H1 (cell line): ENCODE data around the gene XIRP1. TPM values are rescaled to one million over a fixed set of nuclear protein-coding genes. Genes with fewer than 3 reads are reported as not detected.

ENCODE experiments used
- CTCF ChIA-PET: fragments of 300-600 bp; sonication (Branson Sonifier 250); formaldehyde crosslinking; loops from one replicate; lab custom pipeline; 2021; ENCODE audit not compliant: partially characterized antibody; lab: Charles Lee
- POLR2A ChIA-PET: fragments of 300-600 bp; sonication (Branson Sonifier 250); formaldehyde crosslinking; loops from one replicate; lab custom pipeline; 2021; ENCODE audit warnings: inconsistent platforms; ENCODE audit not compliant: partially characterized antibody; lab: Charles Lee
- DNase-seq, 2 experiments: peaks; one replicate each; pipeline versions ENCODE4 v3.0.0 to v3.0.0-alpha.2; 2010 to 2022; ENCODE audit warnings: low spot score in 2 of 2, low read depth in 1 of 2, mixed read lengths in 1 of 2
- FAIRE-seq: peaks from 2 replicates; lab custom pipeline; 2011; peaks lifted over from hg19 to GRCh38; lab: Jason Lieb, UNC
- H2AFZ ChIP-seq: 2 replicates; pipeline ENCODE4 v1.8.1; 2012; ENCODE audit warnings: low read length, inconsistent platforms
- H2AK5ac ChIP-seq: 2 replicates; pipeline ENCODE4 v1.6.1; 2013; ENCODE audit warnings: low read depth, low read length
- H2BK120ac ChIP-seq: replicated peaks from 2 replicates; pipeline ENCODE3; 2013; ENCODE audit warnings: low read depth, low read length, inconsistent platforms
- H2BK12ac ChIP-seq: 2 replicates; pipeline ENCODE4 v1.6.1; 2013; ENCODE audit warnings: low read depth, low read length
- H2BK15ac ChIP-seq: 2 replicates; pipeline ENCODE4 v1.6.1; 2013; ENCODE audit warnings: low read length
- H2BK20ac ChIP-seq: 2 replicates; pipeline ENCODE4 v1.6.1; 2013; ENCODE audit warnings: low read length
- H2BK5ac ChIP-seq: 2 replicates; pipeline ENCODE4 v1.6.1; 2013; ENCODE audit warnings: low read depth, low read length
- H3K14ac ChIP-seq: 2 replicates; pipeline ENCODE4 v1.6.1; 2013; ENCODE audit warnings: inconsistent platforms; ENCODE audit not compliant: insufficient read length
- H3K18ac ChIP-seq: 2 replicates; pipeline ENCODE4 v1.6.1; 2013; ENCODE audit warnings: low read length; ENCODE audit errors: extremely low read depth
- H3K23ac ChIP-seq: 2 replicates; pipeline ENCODE4 v1.6.1; 2013; ENCODE audit warnings: inconsistent platforms; ENCODE audit not compliant: insufficient read length
- H3K23me2 ChIP-seq: 2 replicates; pipeline ENCODE4 v1.6.1; 2013; ENCODE audit warnings: low read depth, low read length
- H3K27ac ChIP-seq: 2 replicates; pipeline ENCODE4 v1.6.1; 2011; ENCODE audit warnings: low read depth, low read length, inconsistent platforms
- H3K27me3 ChIP-seq, 4 experiments: replicated peaks in 1 of 4; 1 replicate in 1 of 4; 2 replicates in 3 of 4; pipeline versions ENCODE4 v1.6.1 to v1.8.1; 2011 to 2013; ENCODE audit warnings: low read length in 3 of 4, mild to moderate bottlenecking in 3 of 4, inconsistent platforms in 2 of 4, mixed read lengths in 2 of 4, moderate library complexity in 1 of 4; ENCODE audit not compliant: control insufficient read depth in 3 of 4, insufficient read depth in 3 of 4; ENCODE audit errors: extremely low read depth in 1 of 4
- H3K36me3 ChIP-seq, 4 experiments: 2 replicates each; pipeline versions ENCODE4 v1.6.1 to v1.8.1; 2011 to 2013; ENCODE audit warnings: mild to moderate bottlenecking in 4 of 4, low read length in 3 of 4, moderate library complexity in 2 of 4, control low read depth in 1 of 4, inconsistent platforms in 1 of 4; ENCODE audit not compliant: insufficient read depth in 4 of 4, control insufficient read depth in 2 of 4
- H3K4ac ChIP-seq: replicated peaks from 2 replicates; pipeline ENCODE3; 2013; ENCODE audit warnings: low read length, low read depth, mixed read lengths, inconsistent platforms; ENCODE audit not compliant: insufficient read length
- H3K4me1 ChIP-seq, 4 experiments: replicated peaks in 1 of 4; 1 replicate in 1 of 4; 2 replicates in 3 of 4; pipeline versions ENCODE4 v1.6.1 to v1.8.1; 2011 to 2013; ENCODE audit warnings: low read length in 3 of 4, inconsistent platforms in 2 of 4, mixed read lengths in 1 of 4; ENCODE audit not compliant: insufficient read depth in 4 of 4, control insufficient read depth in 3 of 4
- H3K4me2 ChIP-seq, 2 experiments: 2 replicates each; pipeline versions ENCODE4 v1.6.1 to v1.8.1; 2011 to 2013; ENCODE audit warnings: low read depth in 2 of 2, low read length in 2 of 2, control low read depth in 1 of 2, inconsistent platforms in 1 of 2, mild to moderate bottlenecking in 1 of 2; ENCODE audit not compliant: insufficient read depth in 1 of 2
- H3K4me3 ChIP-seq, 4 experiments: fragments of 200-600, 300-600 bp in 1 of 4; sonication (generic), shearing (Covaris generic), sonication (Bioruptor Twin) in 1 of 4; 2 replicates each; pipeline versions ENCODE4 v1.5.1 to v1.8.1; 2011 to 2016; ENCODE audit warnings: low read length in 4 of 4, low read depth in 3 of 4, control low read depth in 2 of 4, inconsistent platforms in 2 of 4, mild to moderate bottlenecking in 2 of 4, mixed read lengths in 1 of 4, moderate library complexity in 1 of 4; ENCODE audit not compliant: insufficient read depth in 2 of 4; ENCODE audit errors: extremely low read depth in 1 of 4
- H3K56ac ChIP-seq: replicated peaks from 2 replicates; pipeline ENCODE3; 2013; ENCODE audit warnings: low read depth, mild to moderate bottlenecking, mixed read lengths, low read length, inconsistent platforms; ENCODE audit not compliant: insufficient read length
- H3K79me1 ChIP-seq: 2 replicates; pipeline ENCODE4 v1.6.1; 2013; ENCODE audit warnings: low read depth, low read length, control low read depth
- H3K79me2 ChIP-seq, 2 experiments: 2 replicates each; pipeline versions ENCODE4 v1.6.1 to v1.8.1; 2012 to 2013; ENCODE audit warnings: low read length in 2 of 2, mild to moderate bottlenecking in 2 of 2, inconsistent platforms in 1 of 2; ENCODE audit not compliant: insufficient read depth in 2 of 2, control insufficient read depth in 1 of 2
- H3K9ac ChIP-seq, 4 experiments: replicated peaks in 1 of 4; 1 replicate in 1 of 4; 2 replicates in 3 of 4; pipeline versions ENCODE4 v1.6.1 to v1.8.1; 2011 to 2013; ENCODE audit warnings: low read depth in 3 of 4, low read length in 3 of 4, control low read depth in 2 of 4, mild to moderate bottlenecking in 2 of 4, moderate library complexity in 2 of 4, inconsistent platforms in 1 of 4; ENCODE audit errors: extremely low read depth in 1 of 4
- H3K9me3 ChIP-seq, 2 experiments: 2 replicates each; pipeline versions ENCODE4 v1.6.1 to v1.8.1; 2012 to 2013; ENCODE audit warnings: mild to moderate bottlenecking in 2 of 2, moderate library complexity in 2 of 2, control low read depth in 1 of 2, inconsistent platforms in 1 of 2, low read depth in 1 of 2, low read length in 1 of 2, mixed read lengths in 1 of 2; ENCODE audit not compliant: insufficient read depth in 2 of 2
- H4K20me1 ChIP-seq, 2 experiments: replicated peaks in 1 of 2; 2 replicates each; pipeline versions ENCODE3 to v1.8.1; 2011 to 2013; ENCODE audit warnings: inconsistent platforms in 2 of 2, low read length in 2 of 2, mild to moderate bottlenecking in 1 of 2; ENCODE audit not compliant: insufficient read depth in 2 of 2, control insufficient read depth in 1 of 2
- H4K5ac ChIP-seq: 2 replicates; pipeline ENCODE4 v1.6.1; 2013; ENCODE audit warnings: low read length, low read depth, mixed read lengths, inconsistent platforms; ENCODE audit not compliant: insufficient read length
- H4K8ac ChIP-seq: 2 replicates; pipeline ENCODE4 v1.8.0; 2013; ENCODE audit warnings: mild to moderate bottlenecking, moderate library complexity, low read length, inconsistent platforms; ENCODE audit not compliant: insufficient read depth; ENCODE audit errors: extremely low read depth
- H4K91ac ChIP-seq: replicated peaks from 2 replicates; pipeline ENCODE3; 2013; ENCODE audit warnings: low read length, mixed read lengths, inconsistent platforms; ENCODE audit not compliant: insufficient read length
- BACH1 ChIP-seq: IDR thresholded peaks from 2 replicates; pipeline ENCODE4 v1.6.1; 2012; ENCODE audit warnings: low read length, improper control_type of control experiment
- BCL11A ChIP-seq, 2 experiments: IDR thresholded peaks; one replicate each; pipeline ENCODE4 v1.6.1; 2011; ENCODE audit warnings: low read depth in 2 of 2, low read length in 2 of 2, mild to moderate bottlenecking in 2 of 2
- CEBPB ChIP-seq: IDR thresholded peaks from 2 replicates; pipeline ENCODE4 v1.6.1; 2012; ENCODE audit warnings: low read depth, low read length
- EZH2 ChIP-seq: fragments of 200-600 bp; sonication (generic); IDR thresholded peaks from 2 replicates; pipeline ENCODE4 v1.7.1; 2012; ENCODE audit warnings: low read depth, mild to moderate bottlenecking, moderate library complexity, low read length, inconsistent platforms; ENCODE audit not compliant: severe bottlenecking
- JUND ChIP-seq: IDR thresholded peaks from 2 replicates; pipeline ENCODE4 v1.6.1; 2011; ENCODE audit warnings: mild to moderate bottlenecking, improper control_type of control experiment, low read length
- KDM4A ChIP-seq: IDR thresholded peaks from one replicate; pipeline ENCODE4 v1.7.1; 2012; ENCODE audit warnings: low read depth, mild to moderate bottlenecking, moderate library complexity, low read length, inconsistent platforms; ENCODE audit not compliant: severe bottlenecking
- POLR2AphosphoS5 ChIP-seq: IDR thresholded peaks from 2 replicates; pipeline ENCODE4 v1.6.1; 2011; ENCODE audit warnings: low read depth, low read length
- SIRT6 ChIP-seq: IDR thresholded peaks from one replicate; pipeline ENCODE4 v1.7.1; 2012; ENCODE audit warnings: low read length, inconsistent platforms
- SIX5 ChIP-seq: IDR thresholded peaks from 2 replicates; pipeline ENCODE4 v1.6.1; 2011; ENCODE audit warnings: mild to moderate bottlenecking, low read depth, low read length
- TBP ChIP-seq: IDR thresholded peaks from 2 replicates; pipeline ENCODE4 v1.6.1; 2011; ENCODE audit warnings: low read depth, low read length, improper control_type of control experiment
- WGBS, 2 experiments: shearing (Covaris generic) in 1 of 2; methylation state at CpG; one replicate each; pipeline versions ENCODE4 v1.1.6 to v1.1.7; 2013 to 2015; ENCODE audit warnings: low lambda C conversion rate in 2 of 2, mixed read lengths in 2 of 2, inconsistent platforms in 1 of 2, low coverage in 1 of 2, missing lambda C conversion rate in 1 of 2; ENCODE audit not compliant: insufficient replicate concordance in 2 of 2, insufficient coverage in 1 of 2, insufficient read length in 1 of 2; ENCODE audit errors: extremely low coverage in 1 of 2, missing lambda C conversion rate in 1 of 2; 5-methylcytosine and 5-hydroxymethylcytosine counted together
- polyA plus RNA-seq, 7 experiments: library from polyadenylated mRNA; depleted of rRNA in 3 of 7; stranded (reverse) in 5 of 7; unstranded in 2 of 7; fragments of >200 nt in 5 of 7; fragments of 200-250 nt in 2 of 7; gene quantifications; 1 replicate in 5 of 7; 2 replicates in 1 of 7; 4 replicates in 1 of 7; pipeline versions ENCODE4 v1.2.1 to v1.2.3, GENCODE V29; 2011 to 2013; ENCODE audit warnings: missing spikeins in 2 of 7, mixed read lengths in 2 of 7
- total RNA-seq: library from RNA; stranded (reverse); fragmentation: NEBNext Ultra II Directional; extraction: Animal tissue kit (Norgen Biotek cat#: 25700); gene quantifications from 2 replicates; pipeline ENCODE4 v1.2.1, GENCODE V29; 2021
- TF ChIP-seq, protein P1 (sequence below): IDR thresholded peaks from 2 replicates; pipeline ENCODE4 v1.6.1; 2011; ENCODE audit warnings: low read length, improper control_type of control experiment
- TF ChIP-seq, protein P2 (sequence below): IDR thresholded peaks from 2 replicates; pipeline ENCODE4 v1.6.1; 2012; ENCODE audit warnings: inconsistent platforms

The XIRP1 gene
- total and polyA plus RNA-seq, 2 of the 8 experiments (the other 6 are each of a cell fraction or from before 2014, with no cell fraction given): not detected

DNA sequence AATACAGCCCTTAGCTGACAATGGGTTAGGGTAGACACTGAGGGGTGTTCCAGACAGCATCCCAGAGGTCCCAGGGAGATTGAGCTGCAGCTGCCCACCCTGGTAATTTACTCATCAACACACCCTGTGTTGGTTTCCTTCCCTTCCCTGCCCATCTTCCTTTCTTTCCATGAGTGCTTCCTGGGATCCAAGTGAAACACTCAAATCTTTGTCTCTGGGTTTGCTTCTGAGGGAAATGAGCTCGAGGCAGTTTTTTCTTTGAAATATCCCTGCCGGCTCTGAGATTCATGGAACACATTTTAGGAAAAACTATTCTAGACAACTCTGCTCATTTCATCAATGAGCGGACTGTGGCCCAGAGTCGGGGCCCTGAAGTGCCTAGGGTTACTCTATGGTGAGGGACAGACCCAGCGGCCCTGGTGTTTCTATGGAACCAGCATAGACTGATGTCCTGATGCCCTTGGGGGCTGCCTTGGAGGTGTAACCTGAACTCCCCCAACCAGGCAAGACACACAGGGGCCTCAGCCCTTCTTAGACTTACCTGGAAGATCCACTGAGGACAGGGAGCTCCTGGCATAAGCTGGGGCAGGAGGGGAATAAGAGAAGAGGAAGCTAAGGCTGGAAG, 24.1 kb downstream of the XIRP1 start:
- Histone ChIP-seq H2BK15ac (0 out of 2 replicates have a peak overlapping the region, but pooled peaks have one; percentile 53), H2BK12ac (no peak overlapping the region), H3K18ac (no peak overlapping the region), H4K91ac (no peak overlapping the region), H4K20me1 (no peaks in the 10 kb centered on the region), H3K79me2 (no peaks in the 10 kb centered on the region), H4K8ac (no peak overlapping the region), H2BK120ac (no peak overlapping the region), H4K5ac (no peak overlapping the region), H3K4ac (no peak overlapping the region), H3K4me1 (peaks cover 0 to 11% (median 4%) of the 10 kb centered on the region in 4 experiments; a peak in 4 of 7 replicates), H3K9me3 (no peaks in the 10 kb centered on the region; a peak in 1 of 4 replicates), H3K9ac (no peak overlapping the region), H3K4me3 (no peak overlapping the region), H2BK20ac (0 out of 2 replicates have a peak overlapping the region, but pooled peaks have one; percentile 43), H3K27me3 (no peaks in the 10 kb centered on the region), H3K56ac (no peak overlapping the region), H3K4me2 (no peak overlapping the region), H3K23ac (no peak overlapping the region), H3K27ac (no peak overlapping the region), H2AK5ac (no peak overlapping the region), H2AFZ (no peak overlapping the region), H3K36me3 (no peaks in the 10 kb centered on the region), H3K23me2 (no peaks in the 10 kb centered on the region), H3K79me1 (no peaks in the 10 kb centered on the region), H2BK5ac (no peak overlapping the region), H3K14ac (no peak overlapping the region)
- FAIRE-seq (no peak), DNase-seq (no peak)
- CTCF ChIA-PET: interaction anchor here (0.6 to 6.2 kb wide), 10 partner anchors 10 to 124 kb away, joined by 3 to 42 read pairs (median 8); no protein-coding TSS in a partner anchor
- POLR2A ChIA-PET: interaction anchor here (1.2 to 1.4 kb wide), 5 partner anchors 10 to 52 kb away, joined by 3 to 4 read pairs (median 3); no protein-coding TSS in a partner anchor
- WGBS, 2 experiments: 85% methylated on average over 5 of the region's 5 CpGs; no CpG with 5 or more reads in 1 of the 2 experiments
- TF ChIP-seq SIX5: no peak
- TF ChIP-seq, protein P1, sequence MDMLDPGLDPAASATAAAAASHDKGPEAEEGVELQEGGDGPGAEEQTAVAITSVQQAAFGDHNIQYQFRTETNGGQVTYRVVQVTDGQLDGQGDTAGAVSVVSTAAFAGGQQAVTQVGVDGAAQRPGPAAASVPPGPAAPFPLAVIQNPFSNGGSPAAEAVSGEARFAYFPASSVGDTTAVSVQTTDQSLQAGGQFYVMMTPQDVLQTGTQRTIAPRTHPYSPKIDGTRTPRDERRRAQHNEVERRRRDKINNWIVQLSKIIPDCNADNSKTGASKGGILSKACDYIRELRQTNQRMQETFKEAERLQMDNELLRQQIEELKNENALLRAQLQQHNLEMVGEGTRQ: no peak
- TF ChIP-seq, protein P2, sequence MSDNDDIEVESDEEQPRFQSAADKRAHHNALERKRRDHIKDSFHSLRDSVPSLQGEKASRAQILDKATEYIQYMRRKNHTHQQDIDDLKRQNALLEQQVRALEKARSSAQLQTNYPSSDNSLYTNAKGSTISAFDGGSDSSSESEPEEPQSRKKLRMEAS: no peak
- TF ChIP-seq BACH1: no peak
- no peak for TF ChIP-seq TBP
- TF ChIP-seq CEBPB: no peak
- TF ChIP-seq POLR2AphosphoS5: no peak
- TF ChIP-seq SIRT6: no peak
- no peak for TF ChIP-seq JUND
- TF ChIP-seq BCL11A (IDR thresholded peaks at IDR 0.05; ENCODE audit: low read depth in 2 of 2, low read length in 2 of 2): no peak
- TF ChIP-seq EZH2: no peak
- no peak for TF ChIP-seq KDM4A
